H9 (cell line): Measurements from ENCODE around the gene PSPN. TPM values are rescaled to one million over a fixed set of nuclear protein-coding genes. Genes with fewer than 3 reads are reported as not detected.

Source experiments
- DNase-seq: peaks from one replicate; pipeline ENCODE4 v3.0.0-alpha.2; 2017
- H2AFZ ChIP-seq: one replicate; pipeline ENCODE4 v1.6.1; 2013; ENCODE audit warnings: mild to moderate bottlenecking, low read length, control low read depth, moderate library complexity
- H2AK5ac ChIP-seq: 2 replicates; pipeline ENCODE4 v1.6.1; 2013; ENCODE audit warnings: low read length, control low read depth, mixed read lengths; ENCODE audit not compliant: insufficient read length
- H2BK120ac ChIP-seq: one replicate; pipeline ENCODE4 v1.6.1; 2013; ENCODE audit warnings: low read depth, mild to moderate bottlenecking, low read length, control low read depth, inconsistent platforms; ENCODE audit not compliant: poor library complexity, severe bottlenecking
- H2BK12ac ChIP-seq: 2 replicates; pipeline ENCODE4 v1.6.1; 2013; ENCODE audit warnings: low read length, control low read depth, mixed read lengths, low read depth; ENCODE audit not compliant: insufficient read length
- H2BK15ac ChIP-seq: 2 replicates; pipeline ENCODE4 v1.6.1; 2013; ENCODE audit warnings: low read depth, low read length, control low read depth
- H2BK20ac ChIP-seq: one replicate; pipeline ENCODE4 v1.6.1; 2013; ENCODE audit warnings: low read depth, mild to moderate bottlenecking, low read length, control low read depth, inconsistent platforms; ENCODE audit not compliant: poor library complexity, severe bottlenecking
- H2BK5ac ChIP-seq: 2 replicates; pipeline ENCODE4 v1.6.1; 2013; ENCODE audit warnings: low read length, control low read depth, mixed read lengths; ENCODE audit not compliant: insufficient read length
- H3K14ac ChIP-seq: 2 replicates; pipeline ENCODE4 v1.6.1; 2013; ENCODE audit warnings: low read length, control low read depth; ENCODE audit not compliant: insufficient read depth
- H3K18ac ChIP-seq: 2 replicates; pipeline ENCODE4 v1.6.1; 2013; ENCODE audit warnings: low read depth, mild to moderate bottlenecking, mixed read lengths, low read length, control low read depth; ENCODE audit not compliant: insufficient read length
- H3K23ac ChIP-seq: 2 replicates; pipeline ENCODE4 v1.6.1; 2013; ENCODE audit warnings: low read length, control low read depth, mixed read lengths, low read depth; ENCODE audit not compliant: insufficient read length
- H3K23me2 ChIP-seq: 2 replicates; pipeline ENCODE4 v1.6.1; 2013; ENCODE audit warnings: low read depth, mild to moderate bottlenecking, mixed read lengths, low read length, control low read depth; ENCODE audit not compliant: insufficient read length, poor library complexity, severe bottlenecking
- H3K27ac ChIP-seq: 2 replicates; pipeline ENCODE4 v1.5.1; 2013; ENCODE audit warnings: low read length, control low read depth, mixed read lengths, low read depth; ENCODE audit not compliant: insufficient read length
- H3K27me3 ChIP-seq: 2 replicates; pipeline ENCODE4 v1.6.1; 2013; ENCODE audit warnings: low read length, control low read depth, inconsistent platforms; ENCODE audit not compliant: insufficient read depth
- H3K4ac ChIP-seq: 2 replicates; pipeline ENCODE4 v1.6.1; 2013; ENCODE audit warnings: low read depth, mild to moderate bottlenecking, control low read depth, inconsistent platforms, low read length, moderate library complexity
- H3K4me1 ChIP-seq: 2 replicates; pipeline ENCODE4 v1.6.1; 2013; ENCODE audit warnings: low read length, control low read depth, inconsistent platforms; ENCODE audit not compliant: insufficient read depth
- H3K4me2 ChIP-seq: 2 replicates; pipeline ENCODE4 v1.6.1; 2013; ENCODE audit warnings: low read length, control low read depth, mixed read lengths; ENCODE audit not compliant: insufficient read length, insufficient read depth
- H3K56ac ChIP-seq: 2 replicates; pipeline ENCODE4 v1.6.1; 2013; ENCODE audit warnings: low read depth, mild to moderate bottlenecking, mixed read lengths, low read length, control low read depth; ENCODE audit not compliant: insufficient read length
- H3K79me1 ChIP-seq: 2 replicates; pipeline ENCODE4 v1.6.1; 2013; ENCODE audit warnings: low read depth, mild to moderate bottlenecking, moderate library complexity, low read length, control low read depth, inconsistent platforms; ENCODE audit not compliant: insufficient read depth, poor library complexity, severe bottlenecking
- H3K79me2 ChIP-seq: 2 replicates; pipeline ENCODE4 v1.6.1; 2013; ENCODE audit warnings: low read length, control low read depth, inconsistent platforms; ENCODE audit not compliant: insufficient read depth
- H3K9ac ChIP-seq: 2 replicates; pipeline ENCODE4 v1.6.1; 2013; ENCODE audit warnings: low read length, control low read depth, mixed read lengths; ENCODE audit not compliant: insufficient read length; ENCODE audit errors: extremely low read depth
- H3K9me3 ChIP-seq: one replicate; pipeline ENCODE4 v1.6.1; 2013; ENCODE audit warnings: low read depth, low read length, inconsistent platforms; ENCODE audit not compliant: control insufficient read depth
- H3T11ph ChIP-seq: one replicate; pipeline ENCODE4 v1.6.1; 2013; ENCODE audit warnings: mild to moderate bottlenecking, low read length, control low read depth, inconsistent platforms
- H4K20me1 ChIP-seq: one replicate; pipeline ENCODE4 v1.6.1; 2013; ENCODE audit not compliant: control insufficient read depth, insufficient read length, insufficient read depth
- H4K5ac ChIP-seq: 2 replicates; pipeline ENCODE4 v1.6.1; 2013; ENCODE audit warnings: low read depth, mild to moderate bottlenecking, mixed read lengths, low read length, control low read depth; ENCODE audit not compliant: insufficient read length
- H4K8ac ChIP-seq: replicated peaks from 2 replicates; pipeline ENCODE4 v1.6.1; 2013; ENCODE audit warnings: low read length, control low read depth, mixed read lengths, low read depth; ENCODE audit not compliant: insufficient read length
- H4K91ac ChIP-seq: 2 replicates; pipeline ENCODE4 v1.6.1; 2013; ENCODE audit warnings: low read depth, mild to moderate bottlenecking, moderate library complexity, mixed read lengths, low read length, control low read depth; ENCODE audit not compliant: insufficient read length
- H3K27ac Mint-ChIP-seq, 3 experiments: 2 replicates in 2 of 3; 3 replicates in 1 of 3; pipeline ENCODE4 v1.8.0; 2020 to 2021; ENCODE audit warnings: mixed read lengths in 3 of 3, mild to moderate bottlenecking in 1 of 3, moderate library complexity in 1 of 3
- H3K27me3 Mint-ChIP-seq: 2 replicates; pipeline ENCODE4 v1.8.0; 2021; ENCODE audit warnings: low read depth, mild to moderate bottlenecking, moderate library complexity, mixed read lengths
- H3K36me3 Mint-ChIP-seq, 3 experiments: 2 replicates in 2 of 3; 3 replicates in 1 of 3; pipeline ENCODE4 v1.8.0; 2020 to 2021; ENCODE audit warnings: low read depth in 3 of 3, mixed read lengths in 3 of 3; ENCODE audit not compliant: insufficient read depth in 1 of 3
- H3K4me1 Mint-ChIP-seq, 2 experiments: 2 replicates each; pipeline ENCODE4 v1.8.0; 2020; ENCODE audit warnings: mixed read lengths in 2 of 2
- H3K4me3 Mint-ChIP-seq, 2 experiments: 2 replicates in 1 of 2; 3 replicates in 1 of 2; pipeline ENCODE4 v1.8.0; 2020 to 2021; ENCODE audit warnings: mild to moderate bottlenecking in 2 of 2, mixed read lengths in 2 of 2, moderate library complexity in 1 of 2
- H3K9me3 Mint-ChIP-seq, 2 experiments: 2 replicates in 1 of 2; 3 replicates in 1 of 2; pipeline ENCODE4 v1.8.0; 2020; ENCODE audit warnings: mild to moderate bottlenecking in 2 of 2, mixed read lengths in 2 of 2, moderate library complexity in 1 of 2
- WGBS: extraction: QIAGEN DNeasy Blood & Tissue Kit; methylation state at CpG from one replicate; pipeline ENCODE4 v1.1.7; 2013; ENCODE audit warnings: missing lambda C conversion rate, low lambda C conversion rate, mixed read lengths; ENCODE audit not compliant: insufficient read length; ENCODE audit errors: extremely low coverage; 5-methylcytosine and 5-hydroxymethylcytosine counted together
- total RNA-seq: library from RNA; stranded (reverse); gene quantifications from 2 replicates; pipeline ENCODE4 v1.2.1, GENCODE V29; 2021
- TF ChIP-seq, protein P1 (sequence below): fragments of 200-600 bp; sonication (generic); conservative IDR thresholded peaks from 3 replicates; pipeline ENCODE4 v1.8.0; 2021; ENCODE audit warnings: antibody characterized with exemption, mild to moderate bottlenecking

PSPN gene
- total RNA-seq, 1 experiment from 2014 or later: 2.1 TPM

DNA sequence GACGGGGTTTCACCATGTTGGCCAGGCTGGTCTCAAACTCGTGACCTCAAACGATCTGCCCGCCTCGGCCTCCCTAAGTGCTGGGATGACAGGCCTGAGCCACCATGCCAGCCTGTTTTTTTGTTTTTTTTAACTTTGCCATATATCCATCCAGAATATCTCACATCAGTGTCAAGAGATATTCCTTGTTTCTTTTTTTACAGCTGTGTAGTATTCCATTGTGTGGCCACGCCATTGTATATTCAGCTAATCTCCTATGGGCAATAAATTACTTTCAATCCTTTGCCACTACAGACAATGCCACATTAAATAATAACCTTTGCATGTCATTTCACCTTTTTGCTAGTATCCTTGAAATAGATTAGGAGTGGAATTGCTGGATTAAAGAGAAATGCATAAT lies 33.6 kb upstream of the PSPN start:
- Histone ChIP-seq H3K27ac (no peak overlapping the region), H4K20me1 (no peaks in the 10 kb centered on the region), H3K14ac (no peak overlapping the region), H3K56ac (no peak overlapping the region), H3K4me2 (no peak overlapping the region), H3K9ac (no peak overlapping the region), H4K5ac (no peak overlapping the region), H3K23me2 (no peaks in the 10 kb centered on the region), H2BK15ac (no peak overlapping the region), H3K4me1 (no peaks in the 10 kb centered on the region), H2BK12ac (no peak overlapping the region), H3T11ph (no peak overlapping the region), H3K27me3 (no peaks in the 10 kb centered on the region), H2AK5ac (no peak overlapping the region), H2BK20ac (no peak overlapping the region), H3K79me1 (no peaks in the 10 kb centered on the region), H4K8ac (no peak overlapping the region), H3K79me2 (no peaks in the 10 kb centered on the region), H2AFZ (no peak overlapping the region), H4K91ac (no peak overlapping the region), H2BK120ac (no peak overlapping the region), H3K23ac (no peak overlapping the region), H2BK5ac (no peak overlapping the region), H3K18ac (no peak overlapping the region), H3K9me3 (no peaks in the 10 kb centered on the region), H3K4ac (no peak overlapping the region)
- DNase-seq: no peak
- no peak overlapping the region for H3K27ac Mint-ChIP-seq
- TF ChIP-seq, protein P1, sequence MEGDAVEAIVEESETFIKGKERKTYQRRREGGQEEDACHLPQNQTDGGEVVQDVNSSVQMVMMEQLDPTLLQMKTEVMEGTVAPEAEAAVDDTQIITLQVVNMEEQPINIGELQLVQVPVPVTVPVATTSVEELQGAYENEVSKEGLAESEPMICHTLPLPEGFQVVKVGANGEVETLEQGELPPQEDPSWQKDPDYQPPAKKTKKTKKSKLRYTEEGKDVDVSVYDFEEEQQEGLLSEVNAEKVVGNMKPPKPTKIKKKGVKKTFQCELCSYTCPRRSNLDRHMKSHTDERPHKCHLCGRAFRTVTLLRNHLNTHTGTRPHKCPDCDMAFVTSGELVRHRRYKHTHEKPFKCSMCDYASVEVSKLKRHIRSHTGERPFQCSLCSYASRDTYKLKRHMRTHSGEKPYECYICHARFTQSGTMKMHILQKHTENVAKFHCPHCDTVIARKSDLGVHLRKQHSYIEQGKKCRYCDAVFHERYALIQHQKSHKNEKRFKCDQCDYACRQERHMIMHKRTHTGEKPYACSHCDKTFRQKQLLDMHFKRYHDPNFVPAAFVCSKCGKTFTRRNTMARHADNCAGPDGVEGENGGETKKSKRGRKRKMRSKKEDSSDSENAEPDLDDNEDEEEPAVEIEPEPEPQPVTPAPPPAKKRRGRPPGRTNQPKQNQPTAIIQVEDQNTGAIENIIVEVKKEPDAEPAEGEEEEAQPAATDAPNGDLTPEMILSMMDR: no peak
- H3K4me3 Mint-ChIP-seq: no peak overlapping the region
- no CpG with 5 or more reads among the region's 6 CpGs for WGBS
- H3K36me3 Mint-ChIP-seq: peaks cover 6 to 15% (median 15%) of the 10 kb centered on the region in 3 experiments; a peak in 6 of 7 replicates
- peaks cover 3 to 19% of the 10 kb centered on the region in 2 experiments for H3K4me1 Mint-ChIP-seq
- no peaks in the 10 kb centered on the region for H3K9me3 Mint-ChIP-seq
- H3K27me3 Mint-ChIP-seq: no peaks in the 10 kb centered on the region
